ENCODE measurements around the gene PLXNA2. TPM values are rescaled to one million over a fixed set of nuclear protein-coding genes. Genes with fewer than 3 reads are reported as not detected.

Gene PLXNA2
- total and polyA plus RNA-seq, 2 of the 13 experiments (the other 11 are each of a cell fraction or from before 2014, with no cell fraction given) = 1.1 to 2.1 TPM

DNA sequence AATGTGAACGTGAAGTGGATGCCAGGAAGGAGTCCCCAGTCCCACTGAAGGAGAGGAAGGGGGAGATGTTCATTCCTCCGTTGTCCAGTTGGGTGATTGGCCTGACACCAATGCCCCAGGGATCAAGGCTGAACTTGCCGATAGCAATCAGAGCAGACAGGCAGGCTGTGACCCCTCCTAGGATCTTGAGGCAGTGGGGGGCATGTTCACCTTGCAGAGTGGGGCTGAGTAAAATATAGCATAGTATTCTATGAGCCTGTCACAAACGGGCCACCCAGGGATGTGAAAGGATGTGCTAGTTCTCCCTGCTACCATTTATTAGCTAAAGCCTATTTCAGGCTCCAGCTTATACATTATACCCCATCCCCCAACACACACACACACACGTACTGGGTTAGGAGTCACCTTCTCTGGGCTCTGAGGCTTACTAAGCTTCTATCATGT is 252.6 kb downstream of the PLXNA2 start:
- no TSS peak for BruUV-seq (replicated peaks)
- intact Hi-C loops (cut with micrococcal nuclease; ENCODE audit: unreplicated experiment) = no loop called here
- Histone ChIP-seq H3K36me3 (replicated peaks in 1 of 2; ENCODE audit: control insufficient read depth in 1 of 2, insufficient read depth in 2 of 2, low read length in 2 of 2) (no peaks in the 10 kb centered on the region), H3K4me2 (ENCODE audit: low read depth, low read length) (no peak overlapping the region), H4K20me1 (ENCODE audit: insufficient read depth, low read length) (no peaks in the 10 kb centered on the region), H3K9ac (ENCODE audit: insufficient read depth, low read depth, low read length) (no peak overlapping the region), H3K9me3 (ENCODE audit: low read length) (no peaks in the 10 kb centered on the region), H3K4me3 (replicated peaks in 1 of 3; ENCODE audit: insufficient read depth in 1 of 3, low read depth in 2 of 3, low read length in 3 of 3) (no peak overlapping the region), H3K79me2 (ENCODE audit: insufficient read depth, low read length) (no peaks in the 10 kb centered on the region), H3K27me3 (ENCODE audit: control insufficient read depth in 1 of 2, insufficient read depth in 2 of 2, low read length in 2 of 2) (peaks cover 0 to 16% of the 10 kb centered on the region in 2 experiments; a peak in 1 of 5 replicates), H3K4me1 (ENCODE audit: insufficient read depth, low read length) (no peaks in the 10 kb centered on the region), H2AFZ (ENCODE audit: low read length) (no peak overlapping the region), H3K27ac (ENCODE audit: extremely low read length, insufficient read depth, low read length) (no peak overlapping the region)
- no peak for DNase-seq (ENCODE audit: low spot score)
- no peak for FAIRE-seq
- ChIA-PET CTCF (ENCODE audit: low intra/inter-chr PET ratio, low total read pairs) (no interaction called here), POLR2A (no interaction called here)
- no peak for TF ChIP-seq ZSCAN31 (CRISPR knock-in tag; IDR thresholded peaks at IDR 0.05; ENCODE audit: low read depth)
- no peak for TF ChIP-seq ZNF570 (CRISPR knock-in tag; IDR thresholded peaks at IDR 0.05; ENCODE audit: borderline replicate concordance)
- no peak for TF ChIP-seq NFKB2 (CRISPR knock-in tag; IDR thresholded peaks at IDR 0.05; ENCODE audit: borderline replicate concordance)
- no peak for TF ChIP-seq ZNF713 (CRISPR knock-in tag; IDR thresholded peaks at IDR 0.05)
- TF ChIP-seq FOSL1 (CRISPR knock-in tag; IDR thresholded peaks at IDR 0.05; ENCODE audit: borderline replicate concordance) = no peak
- TF ChIP-seq RAD21 (CRISPR knock-in tag; IDR thresholded peaks at IDR 0.05) = no peak
- no peak for TF ChIP-seq TBX2 (CRISPR knock-in tag; IDR thresholded peaks at IDR 0.05; ENCODE audit: borderline replicate concordance)
- TF ChIP-seq, protein P1, sequence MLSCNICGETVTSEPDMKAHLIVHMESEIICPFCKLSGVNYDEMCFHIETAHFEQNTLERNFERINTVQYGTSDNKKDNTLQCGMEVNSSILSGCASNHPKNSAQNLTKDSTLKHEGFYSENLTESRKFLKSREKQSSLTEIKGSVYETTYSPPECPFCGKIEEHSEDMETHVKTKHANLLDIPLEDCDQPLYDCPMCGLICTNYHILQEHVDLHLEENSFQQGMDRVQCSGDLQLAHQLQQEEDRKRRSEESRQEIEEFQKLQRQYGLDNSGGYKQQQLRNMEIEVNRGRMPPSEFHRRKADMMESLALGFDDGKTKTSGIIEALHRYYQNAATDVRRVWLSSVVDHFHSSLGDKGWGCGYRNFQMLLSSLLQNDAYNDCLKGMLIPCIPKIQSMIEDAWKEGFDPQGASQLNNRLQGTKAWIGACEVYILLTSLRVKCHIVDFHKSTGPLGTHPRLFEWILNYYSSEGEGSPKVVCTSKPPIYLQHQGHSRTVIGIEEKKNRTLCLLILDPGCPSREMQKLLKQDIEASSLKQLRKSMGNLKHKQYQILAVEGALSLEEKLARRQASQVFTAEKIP (CRISPR knock-in tag; IDR thresholded peaks at IDR 0.05; ENCODE audit: borderline replicate concordance) = no peak
- TF ChIP-seq, protein P2, sequence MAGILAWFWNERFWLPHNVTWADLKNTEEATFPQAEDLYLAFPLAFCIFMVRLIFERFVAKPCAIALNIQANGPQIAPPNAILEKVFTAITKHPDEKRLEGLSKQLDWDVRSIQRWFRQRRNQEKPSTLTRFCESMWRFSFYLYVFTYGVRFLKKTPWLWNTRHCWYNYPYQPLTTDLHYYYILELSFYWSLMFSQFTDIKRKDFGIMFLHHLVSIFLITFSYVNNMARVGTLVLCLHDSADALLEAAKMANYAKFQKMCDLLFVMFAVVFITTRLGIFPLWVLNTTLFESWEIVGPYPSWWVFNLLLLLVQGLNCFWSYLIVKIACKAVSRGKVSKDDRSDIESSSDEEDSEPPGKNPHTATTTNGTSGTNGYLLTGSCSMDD (CRISPR knock-in tag; IDR thresholded peaks at IDR 0.05) = no peak
- TF ChIP-seq ZNF274 (CRISPR knock-in tag; IDR thresholded peaks at IDR 0.05) = no peak
- TF ChIP-seq KAT7 (CRISPR knock-in tag; IDR thresholded peaks at IDR 0.05; ENCODE audit: borderline replicate concordance) = no peak
- TF ChIP-seq NFATC3 (CRISPR knock-in tag; IDR thresholded peaks at IDR 0.05) = no peak
- no peak for TF ChIP-seq ZNF263 (CRISPR knock-in tag; IDR thresholded peaks at IDR 0.05)
- TF ChIP-seq ZNF251 (CRISPR knock-in tag; IDR thresholded peaks at IDR 0.05) = no peak
- TF ChIP-seq, protein P3, sequence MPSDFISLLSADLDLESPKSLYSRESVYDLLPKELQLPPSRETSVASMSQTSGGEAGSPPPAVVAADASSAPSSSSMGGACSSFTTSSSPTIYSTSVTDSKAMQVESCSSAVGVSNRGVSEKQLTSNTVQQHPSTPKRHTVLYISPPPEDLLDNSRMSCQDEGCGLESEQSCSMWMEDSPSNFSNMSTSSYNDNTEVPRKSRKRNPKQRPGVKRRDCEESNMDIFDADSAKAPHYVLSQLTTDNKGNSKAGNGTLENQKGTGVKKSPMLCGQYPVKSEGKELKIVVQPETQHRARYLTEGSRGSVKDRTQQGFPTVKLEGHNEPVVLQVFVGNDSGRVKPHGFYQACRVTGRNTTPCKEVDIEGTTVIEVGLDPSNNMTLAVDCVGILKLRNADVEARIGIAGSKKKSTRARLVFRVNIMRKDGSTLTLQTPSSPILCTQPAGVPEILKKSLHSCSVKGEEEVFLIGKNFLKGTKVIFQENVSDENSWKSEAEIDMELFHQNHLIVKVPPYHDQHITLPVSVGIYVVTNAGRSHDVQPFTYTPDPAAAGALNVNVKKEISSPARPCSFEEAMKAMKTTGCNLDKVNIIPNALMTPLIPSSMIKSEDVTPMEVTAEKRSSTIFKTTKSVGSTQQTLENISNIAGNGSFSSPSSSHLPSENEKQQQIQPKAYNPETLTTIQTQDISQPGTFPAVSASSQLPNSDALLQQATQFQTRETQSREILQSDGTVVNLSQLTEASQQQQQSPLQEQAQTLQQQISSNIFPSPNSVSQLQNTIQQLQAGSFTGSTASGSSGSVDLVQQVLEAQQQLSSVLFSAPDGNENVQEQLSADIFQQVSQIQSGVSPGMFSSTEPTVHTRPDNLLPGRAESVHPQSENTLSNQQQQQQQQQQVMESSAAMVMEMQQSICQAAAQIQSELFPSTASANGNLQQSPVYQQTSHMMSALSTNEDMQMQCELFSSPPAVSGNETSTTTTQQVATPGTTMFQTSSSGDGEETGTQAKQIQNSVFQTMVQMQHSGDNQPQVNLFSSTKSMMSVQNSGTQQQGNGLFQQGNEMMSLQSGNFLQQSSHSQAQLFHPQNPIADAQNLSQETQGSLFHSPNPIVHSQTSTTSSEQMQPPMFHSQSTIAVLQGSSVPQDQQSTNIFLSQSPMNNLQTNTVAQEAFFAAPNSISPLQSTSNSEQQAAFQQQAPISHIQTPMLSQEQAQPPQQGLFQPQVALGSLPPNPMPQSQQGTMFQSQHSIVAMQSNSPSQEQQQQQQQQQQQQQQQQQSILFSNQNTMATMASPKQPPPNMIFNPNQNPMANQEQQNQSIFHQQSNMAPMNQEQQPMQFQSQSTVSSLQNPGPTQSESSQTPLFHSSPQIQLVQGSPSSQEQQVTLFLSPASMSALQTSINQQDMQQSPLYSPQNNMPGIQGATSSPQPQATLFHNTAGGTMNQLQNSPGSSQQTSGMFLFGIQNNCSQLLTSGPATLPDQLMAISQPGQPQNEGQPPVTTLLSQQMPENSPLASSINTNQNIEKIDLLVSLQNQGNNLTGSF (CRISPR knock-in tag; IDR thresholded peaks at IDR 0.05) = no peak
- TF ChIP-seq ZNF746 (CRISPR knock-in tag; IDR thresholded peaks at IDR 0.05) = no peak
- TF ChIP-seq NAIF1 (CRISPR knock-in tag; IDR thresholded peaks at IDR 0.05; ENCODE audit: borderline replicate concordance) = no peak
- no peak for ATAC-seq
- WGBS (ENCODE audit: low lambda C conversion rate) = 0% methylated on average over 4 of the region's 5 CpGs
- in situ Hi-C loops (cut with HindIII; ENCODE audit: extremely low pct_ligation_motif_present, low pct_unique_long_range_greater_than_20kb) = loop anchor here (10.0 kb wide), 1 partner anchor 107 kb away; no protein-coding TSS in a partner anchor

Measured in HepG2 (cell line).